ENCODE measurements around the gene CUX1.
"Not testable (repeated sequence)": the region's sequence is repeated elsewhere in the genome, so short reads cannot be mapped to it uniquely, and the experiment has no call there.

CUX1 gene

GRCh38 chr7:102140952-102141370, 323.5 kb downstream of the CUX1 start:
- no peak for DNase-seq (ENCODE audit: low read depth in 2 of 2)

- DNase-seq (ENCODE audit: low read depth in 2 of 2): not testable (repeated sequence)
These were observed 325.0 kb downstream of the CUX1 start for GRCh38 chr7:102142433-102142832.

- no peak for DNase-seq (ENCODE audit: low read depth in 2 of 2)
These were observed 328.7 kb downstream of the CUX1 start for GRCh38 chr7:102146122-102146521.

- DNase-seq (ENCODE audit: low read depth in 2 of 2): no peak
These were observed 329.6 kb downstream of the CUX1 start for GRCh38 chr7:102147008-102147407.

- no peak for DNase-seq (ENCODE audit: low read depth in 2 of 2)
These were observed 331.4 kb downstream of the CUX1 start for GRCh38 chr7:102148799-102149198.

GRCh38 chr7:102149416-102149815, 332.0 kb downstream of the CUX1 start:
- no peak for DNase-seq (ENCODE audit: low read depth in 2 of 2)

GRCh38 chr7:102150266-102150665, 332.8 kb downstream of the CUX1 start:
- DNase-seq (ENCODE audit: low read depth in 2 of 2): no peak

GRCh38 chr7:102152672-102153598, 335.5 kb downstream of the CUX1 start:
- no peak for DNase-seq (ENCODE audit: low read depth in 2 of 2)

- no peak for DNase-seq (ENCODE audit: low read depth in 2 of 2)
These were observed 336.1 kb downstream of the CUX1 start for GRCh38 chr7:102153599-102153946.

GRCh38 chr7:102154425-102154824, 337.0 kb downstream of the CUX1 start:
- no peak for DNase-seq (ENCODE audit: low read depth in 2 of 2)

GRCh38 chr7:102155821-102156441, 338.5 kb downstream of the CUX1 start:
- DNase-seq (ENCODE audit: low read depth in 2 of 2): no peak

GRCh38 chr7:102156867-102157266, 339.4 kb downstream of the CUX1 start:
- DNase-seq (ENCODE audit: low read depth in 2 of 2): no peak

- no peak for DNase-seq (ENCODE audit: low read depth in 2 of 2)
These were observed 347.7 kb downstream of the CUX1 start for GRCh38 chr7:102165136-102165535.

GRCh38 chr7:102167254-102167653, 349.8 kb downstream of the CUX1 start:
- no peak for DNase-seq (ENCODE audit: low read depth in 2 of 2)

- DNase-seq (ENCODE audit: low read depth in 2 of 2): no peak
These were observed 352.4 kb downstream of the CUX1 start for GRCh38 chr7:102169651-102170392.

- no peak for DNase-seq (ENCODE audit: low read depth in 2 of 2)
These were observed 353.1 kb downstream of the CUX1 start for GRCh38 chr7:102170393-102170970.

- DNase-seq (ENCODE audit: low read depth in 2 of 2): no peak
These were observed 356.2 kb downstream of the CUX1 start for GRCh38 chr7:102173669-102174068.

GRCh38 chr7:102175423-102176170, 358.2 kb downstream of the CUX1 start:
- DNase-seq (ENCODE audit: low read depth in 2 of 2): no peak

GRCh38 chr7:102178410-102178809, 361.0 kb downstream of the CUX1 start:
- no peak for DNase-seq (ENCODE audit: low read depth in 2 of 2)

- no peak for DNase-seq (ENCODE audit: low read depth in 2 of 2)
These were observed 363.3 kb downstream of the CUX1 start for GRCh38 chr7:102180727-102181126.

GRCh38 chr7:102181517-102181916, 364.1 kb downstream of the CUX1 start:
- no peak for DNase-seq (ENCODE audit: low read depth in 2 of 2)

Data from stimulated activated CD4-positive, alpha-beta T cell treated with anti-CD3 and anti-CD28 coated beads, Interleukin-1b, Interleukin-23, amount 100 ng/mL, for 1 hour (primary cell).